Stomach (tissue), 4 donors: ENCODE results near the gene MAGI2.

Experiments
- CTCF ChIP-seq, 7 experiments: fragments of 450-650 bp in 4 of 7; fragments of 200-600 bp in 3 of 7; sonication (generic) in 3 of 7; IDR thresholded peaks; one replicate each; pipeline ENCODE4 v1.5.1; 2016 to 2019; ENCODE audit warnings: antibody characterized with exemption in 7 of 7, control low read depth in 2 of 7, mild to moderate bottlenecking in 1 of 7
- EP300 ChIP-seq: sonication (generic); formaldehyde crosslinking; IDR thresholded peaks from one replicate; pipeline ENCODE4 v1.6.1; 2017; ENCODE audit warnings: antibody characterized with exemption
- POLR2A ChIP-seq, 4 donors: fragments of 450-650 bp; IDR thresholded peaks; one replicate each; pipeline ENCODE4 v1.6.1; 2016; ENCODE audit warnings: antibody characterized with exemption in 4 of 4, control low read depth in 2 of 4, mild to moderate bottlenecking in 1 of 4, moderate library complexity in 1 of 4
- POLR2AphosphoS5 ChIP-seq, 3 donors: sonication (generic); formaldehyde crosslinking; IDR thresholded peaks; one replicate each; pipeline ENCODE4 v1.6.1; 2016; ENCODE audit warnings: antibody characterized with exemption in 3 of 3

GRCh38 chr7:79403879-79404278 is 49.6 kb downstream of the MAGI2 start:
- TF ChIP-seq CTCF (IDR thresholded peaks at IDR 0.05) (no peak), POLR2A (IDR thresholded peaks at IDR 0.05) (no peak), POLR2AphosphoS5 (IDR thresholded peaks at IDR 0.05) (no peak), EP300 (no peak)
